Measurements from ENCODE around the gene RPS6KB2.
"Not testable (repeated sequence)": the region's sequence is repeated elsewhere in the genome, so short reads cannot be mapped to it uniquely, and the experiment has no call there.

The RPS6KB2 gene

DNA sequence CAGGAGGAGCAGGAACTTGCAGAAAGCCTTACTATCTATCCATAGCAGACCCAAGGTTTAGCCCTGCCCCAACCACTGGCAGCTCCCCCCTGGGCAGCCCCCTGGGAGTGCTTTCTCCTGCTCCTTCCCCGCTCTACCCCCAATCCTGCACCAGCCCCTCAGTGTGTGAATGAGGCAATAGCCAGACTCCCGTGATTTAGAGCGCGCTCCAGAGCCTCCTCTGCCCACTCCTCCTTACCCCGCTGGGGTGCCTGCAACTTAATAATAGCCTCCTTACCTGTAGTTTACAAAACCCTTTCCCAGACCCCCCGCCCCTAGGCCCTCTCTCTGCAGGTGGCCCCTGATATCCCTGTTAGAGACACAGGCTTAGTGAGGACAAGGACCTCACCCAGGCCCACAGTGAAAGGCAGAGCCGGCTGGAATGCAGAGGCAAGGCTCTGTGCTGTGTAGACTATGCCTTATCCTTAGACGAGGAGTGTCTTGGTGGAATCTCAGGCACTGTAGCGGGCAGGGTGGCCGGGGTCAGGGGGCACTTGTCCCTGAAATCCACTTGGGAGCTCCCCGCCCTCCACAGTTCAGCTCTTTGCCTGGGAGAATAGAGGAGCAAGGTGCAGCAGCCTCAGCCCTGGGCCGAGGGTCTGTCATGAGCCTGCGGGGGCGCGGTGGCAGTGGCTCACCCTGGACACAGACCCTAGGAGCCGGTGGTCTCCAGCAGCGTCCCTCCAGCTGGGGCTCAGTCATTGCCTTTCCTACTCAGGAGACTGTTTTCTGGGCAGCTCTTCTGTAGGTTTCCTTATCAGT, 17.1 kb upstream of the RPS6KB2 start:
- no peak for DNase-seq

DNA sequence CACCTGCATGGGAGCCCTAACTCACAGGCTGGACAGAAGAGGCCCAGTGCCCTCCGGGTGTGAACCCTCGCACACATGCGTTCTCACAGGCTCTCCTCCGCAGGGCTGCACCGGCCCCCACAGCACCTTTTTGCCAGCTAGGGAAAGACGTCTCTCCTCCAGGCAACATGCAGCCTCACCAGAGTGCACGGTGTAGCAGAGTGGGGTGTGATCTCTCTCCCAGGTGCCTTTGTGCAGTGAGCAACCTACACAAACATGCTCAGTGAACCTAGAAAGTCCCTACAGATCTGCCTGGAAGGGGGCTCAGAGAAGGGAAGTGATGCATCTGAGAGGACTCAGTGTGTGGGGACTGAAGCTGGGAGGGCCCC, 16.5 kb upstream of the RPS6KB2 start:
- no peak for DNase-seq

GRCh38 chr11:67412495-67413179, 15.7 kb upstream of the RPS6KB2 start:
- DNase-seq, result no peak

GRCh38 chr11:67413266-67413849, 14.9 kb upstream of the RPS6KB2 start:
- DNase-seq, result no peak

DNA sequence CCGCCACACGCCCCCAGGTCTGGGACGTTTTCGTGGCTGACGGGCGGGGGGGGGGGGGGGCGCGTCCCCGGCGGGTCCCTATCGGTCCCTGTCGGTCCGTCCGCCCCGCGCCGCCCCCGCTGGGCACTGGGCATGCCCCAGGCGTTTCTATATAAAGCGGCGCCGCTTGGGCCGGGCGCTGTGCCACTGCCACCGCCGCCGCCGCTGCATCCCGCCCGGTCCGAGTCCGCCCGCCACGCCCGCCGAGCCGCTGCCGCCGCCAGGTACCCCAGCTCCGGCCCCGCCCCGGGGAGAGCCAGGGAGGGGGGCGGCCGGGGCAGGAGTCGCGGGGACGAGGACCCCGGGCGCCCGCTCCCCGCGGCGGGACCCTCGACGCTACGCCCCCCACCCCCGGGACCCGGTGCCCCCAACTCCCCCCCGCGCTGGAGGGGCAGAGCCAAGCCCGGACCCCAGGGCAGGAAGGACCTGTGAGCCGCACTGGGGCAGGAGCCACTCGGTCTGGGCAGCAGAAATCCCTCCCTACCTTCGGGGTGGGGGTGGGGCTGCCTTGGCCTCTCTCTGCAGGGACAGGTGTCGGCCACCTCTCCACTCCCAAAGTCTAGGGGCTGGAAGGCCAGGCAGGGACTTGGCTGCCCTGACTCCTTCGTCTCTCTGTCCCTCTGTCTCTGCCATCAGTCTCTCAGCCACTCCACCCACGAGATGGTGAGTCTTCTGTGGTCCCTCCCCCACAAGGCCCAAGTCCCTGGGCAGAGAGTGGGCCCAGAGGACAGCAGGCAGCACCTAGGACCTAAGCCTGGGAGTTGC, 12.6 kb upstream of the RPS6KB2 start, which contains the start of gene CARNS1:
Gene CARNS1 (plus strand): TSS at position 178 of the 804 bp plus-strand sequence. CDS start 522 bp downstream, at position 700.
- no peak for DNase-seq

GRCh38 chr11:67416416-67417335, 11.6 kb upstream of the RPS6KB2 start:
- DNase-seq, result no peak

- no peak for DNase-seq
Measured at GRCh38 chr11:67417425-67417824, 10.9 kb upstream of the RPS6KB2 start.

DNA sequence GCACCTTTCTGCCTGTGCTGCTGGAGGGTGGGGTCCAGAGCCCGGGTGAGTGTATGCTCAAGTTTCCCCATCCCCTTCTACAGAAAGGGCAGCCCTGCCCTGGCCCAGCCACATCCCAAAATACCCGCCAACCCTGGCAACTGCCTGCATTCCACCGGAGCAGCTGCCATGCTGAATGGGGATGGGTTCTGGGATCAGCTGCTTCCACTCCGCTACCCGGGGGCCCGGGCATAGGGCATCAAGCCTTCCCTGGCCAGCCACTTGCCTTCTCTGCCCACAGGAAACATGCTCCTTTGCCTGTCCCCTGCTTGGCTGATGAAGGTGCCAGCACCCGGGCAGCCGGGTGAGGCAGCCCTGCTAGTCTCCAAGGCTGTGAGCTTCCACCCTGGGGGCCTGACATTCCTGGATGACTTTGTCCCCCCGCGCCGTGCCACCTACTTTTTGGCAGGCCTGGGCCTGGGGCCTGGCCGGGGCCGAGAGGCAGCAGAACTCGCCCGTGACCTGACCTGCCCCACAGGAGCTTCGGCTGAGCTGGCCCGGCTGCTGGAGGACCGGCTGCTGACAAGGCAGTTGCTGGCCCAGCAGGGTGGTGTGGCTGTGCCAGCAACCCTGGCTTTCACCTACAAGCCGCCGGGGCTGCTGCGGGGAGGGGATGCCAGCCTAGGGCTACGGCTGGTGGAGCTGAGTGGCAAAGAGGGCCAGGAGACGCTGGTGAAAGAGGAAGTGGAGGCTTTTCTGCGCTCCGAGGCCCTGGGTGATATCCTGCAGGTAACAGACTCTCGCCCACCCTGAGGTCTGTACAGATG, 9.6 kb upstream of the RPS6KB2 start:
- no peak for DNase-seq

GRCh38 chr11:67419325-67420049, 8.8 kb upstream of the RPS6KB2 start:
- DNase-seq, result no peak

DNA sequence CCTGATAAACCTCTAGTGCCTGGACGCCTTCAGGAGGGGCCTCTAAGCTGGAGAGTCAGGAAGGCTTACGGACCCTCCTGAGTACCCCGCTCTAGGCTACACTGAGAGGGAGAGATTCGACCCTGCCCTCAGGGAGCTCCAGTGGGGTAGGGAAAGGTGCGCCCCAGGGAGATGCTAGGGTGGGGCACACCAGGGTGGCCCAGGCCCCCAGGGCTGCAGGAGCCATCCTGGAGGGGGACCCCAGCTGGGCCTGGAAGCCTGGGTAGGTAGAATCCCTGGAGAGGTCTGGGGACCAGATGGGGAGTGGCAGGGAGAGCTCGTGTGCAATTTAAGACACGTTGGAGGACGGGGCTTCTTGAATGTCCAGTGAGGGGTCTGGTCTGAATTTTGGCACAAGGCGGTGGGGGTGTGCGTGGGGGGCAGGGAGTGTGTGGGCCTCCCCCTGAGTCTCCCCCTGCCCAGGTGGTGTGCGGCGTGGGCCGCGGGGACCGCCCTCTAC, 8.1 kb upstream of the RPS6KB2 start:
- DNase-seq, result no peak

- peak; percentile 78 for DNase-seq
Measured at GRCh38 chr11:67420646-67421429, 7.5 kb upstream of the RPS6KB2 start.

DNA sequence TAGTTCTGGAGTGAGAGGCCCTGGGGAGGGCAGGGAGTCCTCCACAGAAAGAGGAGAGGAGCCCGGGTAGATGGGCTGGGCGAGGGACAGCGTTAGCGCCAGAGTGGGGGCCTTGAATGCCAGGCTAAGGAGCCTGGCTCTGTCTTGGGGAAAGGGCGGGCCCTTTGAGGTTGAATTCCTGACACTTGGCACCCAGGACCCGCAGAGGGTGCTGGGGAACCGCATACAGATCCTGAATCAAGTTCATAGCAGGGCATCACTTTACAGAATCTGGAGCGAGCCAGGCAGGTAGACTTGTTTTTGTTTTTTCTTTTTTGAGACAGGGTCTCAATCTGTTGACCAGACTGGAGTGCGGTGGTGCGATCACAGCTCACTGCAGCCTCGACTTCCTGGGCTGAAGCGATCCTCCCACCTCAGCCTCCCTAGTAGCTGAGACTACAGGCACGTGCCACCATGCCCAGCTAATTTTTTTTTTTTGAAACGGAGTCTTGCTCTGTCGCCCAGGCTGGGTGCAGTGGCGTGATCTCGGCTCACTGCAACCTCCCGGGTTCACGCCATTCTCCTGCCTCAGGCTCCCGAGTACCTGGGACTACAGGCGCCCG, 6.8 kb upstream of the RPS6KB2 start:
- DNase-seq, result no peak

DNA sequence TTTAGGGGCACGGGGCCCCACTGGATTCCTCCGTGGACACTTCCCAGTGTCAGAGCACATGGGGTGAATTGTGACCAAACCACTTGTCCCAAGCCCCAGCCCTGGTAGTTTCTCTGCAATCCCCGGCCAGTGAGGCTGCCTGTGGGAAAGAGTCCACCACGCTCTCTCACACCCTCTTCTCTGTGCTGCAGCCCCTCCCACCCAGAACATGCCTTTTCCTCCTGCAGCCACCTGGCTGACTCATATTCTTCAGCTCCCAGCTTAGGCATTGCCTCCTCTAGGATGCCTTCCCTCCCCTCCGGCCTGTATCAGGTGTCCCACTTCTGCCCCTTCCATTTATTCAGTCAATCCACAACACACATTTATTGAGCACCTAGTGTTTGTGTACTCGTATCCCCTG, 5.4 kb upstream of the RPS6KB2 start:
- DNase-seq, result no peak

- DNase-seq, result no peak
Measured at GRCh38 chr11:67423466-67423865, 4.8 kb upstream of the RPS6KB2 start.

DNA sequence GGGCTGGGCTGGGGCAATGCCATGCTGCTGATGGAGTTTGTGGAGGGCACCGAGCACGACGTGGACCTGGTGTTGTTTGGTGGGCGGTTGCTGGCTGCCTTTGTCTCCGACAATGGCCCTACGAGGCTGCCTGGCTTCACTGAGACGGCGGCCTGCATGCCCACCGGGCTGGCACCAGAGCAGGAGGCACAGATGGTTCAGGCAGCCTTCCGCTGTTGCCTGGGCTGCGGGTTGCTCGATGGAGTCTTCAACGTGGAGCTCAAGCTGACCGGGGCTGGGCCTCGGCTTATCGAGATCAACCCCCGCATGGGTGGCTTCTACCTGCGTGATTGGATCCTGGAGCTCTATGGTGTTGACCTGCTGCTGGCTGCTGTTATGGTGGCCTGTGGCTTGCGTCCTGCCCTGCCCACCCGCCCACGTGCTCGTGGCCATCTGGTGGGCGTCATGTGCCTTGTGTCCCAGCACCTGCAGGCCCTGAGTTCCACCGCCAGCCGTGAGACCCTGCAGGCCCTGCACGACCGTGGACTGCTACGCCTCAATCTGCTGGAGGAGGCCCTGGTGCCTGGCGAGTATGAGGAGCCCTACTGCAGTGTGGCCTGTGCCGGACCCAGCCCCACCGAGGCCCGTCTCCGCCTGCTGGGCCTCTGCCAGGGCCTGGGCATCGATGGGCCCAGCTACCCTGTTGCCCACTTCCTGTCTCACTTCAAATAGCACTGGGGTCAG, 4.2 kb upstream of the RPS6KB2 start:
- no peak for DNase-seq

DNA sequence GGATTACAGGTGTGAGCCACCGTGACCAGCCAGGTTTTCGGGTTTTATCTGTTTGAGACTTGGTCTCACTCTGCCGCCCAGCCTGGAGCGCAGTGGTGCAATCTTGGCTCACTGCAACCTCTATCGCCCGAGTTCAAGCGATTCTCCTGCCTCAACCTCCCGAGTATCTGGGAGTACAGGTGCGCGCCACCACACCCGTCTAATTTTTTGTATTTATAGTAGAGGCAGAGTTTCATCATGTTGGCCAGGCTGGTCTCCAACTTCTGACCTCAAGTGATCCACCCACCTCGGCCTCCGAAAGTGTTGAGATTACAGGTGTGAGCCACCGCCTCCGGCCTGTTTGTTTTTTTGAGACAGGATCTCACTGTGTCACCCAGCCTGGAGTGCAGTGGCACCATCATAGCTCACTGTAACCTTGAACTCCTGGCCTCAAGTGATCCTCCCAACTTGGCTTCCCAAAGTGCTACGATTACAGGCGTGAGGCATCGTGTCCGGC, 882 bp upstream of the RPS6KB2 start:
- DNase-seq, result not testable (repeated sequence)

- DNase-seq, result no peak
Measured at GRCh38 chr11:67429038-67429668, 859 bp downstream of the RPS6KB2 start.

DNA sequence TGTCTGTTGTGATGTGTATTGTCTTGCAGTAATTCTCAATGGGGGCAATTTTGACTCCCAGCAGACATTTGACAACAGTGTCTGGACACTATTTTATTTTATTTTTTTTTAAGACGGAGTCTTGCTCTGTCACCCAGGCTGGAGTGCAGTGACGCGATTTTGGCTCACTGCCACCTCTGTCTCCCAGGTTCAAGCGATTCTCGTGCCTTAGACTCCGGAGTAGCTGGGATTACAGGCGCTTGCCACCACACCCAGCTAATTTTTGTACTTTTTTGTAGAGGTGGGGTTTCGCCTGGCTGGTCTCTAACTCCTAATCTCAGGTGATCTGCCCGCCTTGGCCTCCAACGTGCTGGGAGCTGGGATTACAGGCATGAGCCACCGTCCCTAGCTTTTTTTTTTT, 1.4 kb downstream of the RPS6KB2 start:
- DNase-seq, result no peak

Measured in NCI-H1048 (cell line).